Kidney glomerular epithelial cell (primary cell): ENCODE data around the gene RCOR1.
"Not testable (repeated sequence)": the region's sequence is repeated elsewhere in the genome, so short reads cannot be mapped to it uniquely, and the experiment has no call there.

Source experiments
- DNase-seq: peaks from one replicate; lab custom pipeline; 2025; lab: John Stamatoyannopoulos, UW

Gene RCOR1

GRCh38 chr14:102751088-102751487, 158.6 kb downstream of the RCOR1 start:
- DNase-seq = no peak

GRCh38 chr14:102752239-102752847, 159.9 kb downstream of the RCOR1 start:
- DNase-seq = no peak

GRCh38 chr14:102754370-102755262, 162.2 kb downstream of the RCOR1 start:
- DNase-seq = no peak

GRCh38 chr14:102757646-102758045, 165.2 kb downstream of the RCOR1 start:
- no peak for DNase-seq

GRCh38 chr14:102758087-102758486, 165.6 kb downstream of the RCOR1 start:
- DNase-seq = no peak

DNA sequence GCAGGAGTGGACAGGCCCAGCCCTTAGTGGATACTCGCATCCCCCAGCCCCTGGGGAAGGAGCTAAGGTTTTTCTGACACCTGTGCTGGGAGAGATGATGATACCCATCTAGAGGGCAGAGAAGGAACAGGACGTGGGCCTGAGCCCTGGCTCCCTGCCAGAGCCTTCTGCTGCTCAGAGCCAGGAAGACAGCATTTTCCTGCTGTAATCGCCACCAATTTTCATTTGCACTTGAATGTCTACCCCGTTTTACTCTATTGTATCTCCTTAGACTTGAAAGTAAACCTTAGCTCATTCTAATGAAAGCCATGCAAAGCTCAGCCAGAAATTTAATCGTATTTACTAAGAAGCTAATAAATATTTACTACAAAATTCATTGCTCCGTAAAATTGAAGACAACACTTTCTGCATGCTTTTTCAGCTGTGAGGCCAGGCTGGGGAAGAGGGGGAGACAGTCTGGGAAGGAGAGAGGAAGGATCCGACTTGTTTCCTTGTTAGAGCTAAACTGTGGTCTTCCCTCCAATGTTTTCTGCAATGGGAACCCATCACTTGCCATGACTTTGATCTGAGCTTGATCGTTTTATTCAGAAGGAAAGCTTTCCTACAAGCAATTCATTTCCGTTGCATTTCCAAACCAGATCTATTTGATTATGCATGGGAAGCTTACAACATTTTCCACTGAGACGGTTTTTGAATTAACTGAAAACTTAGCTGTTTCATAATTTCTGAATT, 167.2 kb downstream of the RCOR1 start:
- DNase-seq = no peak

DNA sequence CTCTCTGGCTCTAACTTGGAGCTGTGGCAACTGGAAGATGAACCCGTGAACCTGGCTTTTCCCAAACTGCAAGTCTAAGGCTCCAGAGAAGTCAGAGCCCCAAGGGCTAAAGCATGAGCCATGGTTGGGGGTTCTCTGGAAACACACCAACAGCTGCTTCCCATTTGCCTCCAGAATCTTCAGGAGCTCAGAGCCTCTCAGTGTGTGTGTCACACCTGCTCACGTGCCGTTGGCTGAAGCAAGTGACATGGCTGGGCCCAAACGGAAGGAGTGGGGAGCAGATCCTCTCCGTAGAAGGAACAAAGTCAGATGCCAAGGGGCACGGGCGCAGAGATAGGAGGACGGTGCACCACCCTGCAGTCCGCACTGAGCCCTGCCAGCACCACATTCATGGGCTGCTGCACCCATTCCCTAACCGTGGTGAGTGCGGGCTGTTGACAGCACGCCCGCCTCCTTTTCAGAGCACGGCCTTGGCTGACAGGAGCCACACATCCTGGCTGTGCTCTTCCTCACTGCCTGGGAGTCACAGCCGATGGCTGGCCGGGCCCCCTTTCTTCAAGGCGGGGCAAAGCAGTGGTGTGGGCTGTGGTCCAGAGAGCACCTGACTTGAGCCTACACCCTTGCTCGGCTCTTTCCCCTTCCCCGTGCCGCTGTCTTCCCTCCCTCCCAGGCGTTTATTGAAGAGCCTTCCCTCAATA, 168.2 kb downstream of the RCOR1 start:
- DNase-seq = no peak

- no peak for DNase-seq
These were observed 168.8 kb downstream of the RCOR1 start for GRCh38 chr14:102761206-102761605.

- no peak for DNase-seq
These were observed 171.8 kb downstream of the RCOR1 start for GRCh38 chr14:102764220-102764671.

- not testable (repeated sequence) for DNase-seq
These were observed 173.3 kb downstream of the RCOR1 start for GRCh38 chr14:102765770-102766169.

DNA sequence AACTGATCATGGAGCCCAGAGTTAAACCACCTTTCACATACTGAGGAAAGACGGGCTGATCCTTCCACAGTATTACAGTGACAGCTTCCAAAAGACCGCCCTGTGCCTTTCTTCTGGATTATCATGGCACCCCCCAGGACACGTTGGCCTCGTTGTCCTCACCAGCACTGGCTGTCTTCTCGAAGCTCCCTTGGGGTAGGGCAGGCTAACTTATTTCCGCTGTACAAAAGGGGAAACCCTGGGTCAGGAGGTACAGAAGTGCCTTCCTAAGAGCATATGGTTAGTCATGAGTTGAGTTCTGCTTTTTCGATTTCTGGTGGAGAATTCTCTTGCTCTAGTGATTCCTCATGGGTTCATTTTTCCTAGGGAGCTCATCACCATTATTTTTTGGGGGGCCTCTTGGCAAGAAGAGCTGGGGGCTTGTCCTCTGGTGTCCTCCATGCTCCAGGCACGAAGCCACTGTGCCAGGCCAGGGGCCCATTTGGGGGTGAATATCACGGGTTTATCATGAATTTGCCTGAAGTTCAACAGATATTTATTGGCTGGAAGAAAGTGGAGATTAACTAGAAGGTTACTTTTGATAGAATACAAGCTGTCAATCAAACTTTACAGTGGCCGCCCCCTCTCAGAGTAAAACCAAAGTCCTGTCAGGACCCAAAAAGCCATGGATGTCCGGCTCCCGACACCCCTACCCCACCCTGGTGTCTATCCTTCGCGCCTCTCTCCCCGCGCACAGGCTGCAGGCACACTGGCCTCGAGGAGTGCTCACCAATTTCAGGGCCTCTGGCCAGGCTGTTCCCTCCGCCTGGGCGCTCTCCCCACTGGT, 176.0 kb downstream of the RCOR1 start:
- no peak for DNase-seq

- no peak for DNase-seq
These were observed 176.5 kb downstream of the RCOR1 start for GRCh38 chr14:102769049-102769327.

DNA sequence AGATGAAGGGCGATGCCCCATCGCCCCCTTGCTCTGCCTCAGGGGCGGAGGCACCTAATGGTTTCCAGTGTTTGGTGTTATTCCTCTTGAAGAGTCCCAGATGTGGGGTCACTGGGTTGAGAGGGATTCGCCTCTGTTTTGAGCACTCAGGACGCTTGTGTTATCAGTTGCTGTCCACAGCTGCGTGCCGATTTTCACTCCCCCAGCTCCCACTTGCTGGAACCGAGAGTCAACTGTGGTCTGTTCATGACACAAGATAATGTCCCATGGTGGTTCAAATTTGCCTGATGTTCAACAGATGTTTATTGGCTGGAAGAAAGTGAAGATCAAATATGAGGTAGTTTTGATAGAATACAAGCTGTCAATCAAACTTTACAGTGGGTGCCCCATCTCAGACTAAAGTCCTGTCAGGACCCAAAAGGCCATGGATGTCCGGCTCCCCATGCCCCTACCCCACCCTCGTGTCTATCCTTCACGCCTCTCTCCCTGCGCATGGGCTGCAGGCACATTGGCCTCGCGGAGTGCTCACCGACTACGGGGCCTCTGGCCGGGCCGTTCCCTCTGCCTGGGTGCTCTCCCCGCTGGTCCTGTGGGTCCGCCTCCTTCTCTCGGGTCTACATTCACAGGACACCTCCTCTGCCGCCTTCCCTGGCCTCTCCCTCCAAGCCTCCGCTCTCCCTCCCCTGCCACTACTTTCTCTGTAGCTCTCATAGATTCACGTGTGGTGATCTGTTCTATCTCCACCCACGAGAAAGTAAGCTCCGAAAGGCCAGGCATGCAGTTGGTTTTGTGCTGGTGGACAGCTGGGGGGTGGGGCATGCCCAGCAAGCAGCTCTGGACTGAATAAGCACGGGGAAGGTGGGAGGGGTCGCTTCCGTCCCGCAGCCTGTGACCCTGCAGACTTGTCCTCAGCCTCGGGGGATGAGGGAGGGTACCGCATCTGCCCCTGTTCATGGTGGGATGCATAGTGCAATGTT, 178.0 kb downstream of the RCOR1 start:
- no peak for DNase-seq

DNA sequence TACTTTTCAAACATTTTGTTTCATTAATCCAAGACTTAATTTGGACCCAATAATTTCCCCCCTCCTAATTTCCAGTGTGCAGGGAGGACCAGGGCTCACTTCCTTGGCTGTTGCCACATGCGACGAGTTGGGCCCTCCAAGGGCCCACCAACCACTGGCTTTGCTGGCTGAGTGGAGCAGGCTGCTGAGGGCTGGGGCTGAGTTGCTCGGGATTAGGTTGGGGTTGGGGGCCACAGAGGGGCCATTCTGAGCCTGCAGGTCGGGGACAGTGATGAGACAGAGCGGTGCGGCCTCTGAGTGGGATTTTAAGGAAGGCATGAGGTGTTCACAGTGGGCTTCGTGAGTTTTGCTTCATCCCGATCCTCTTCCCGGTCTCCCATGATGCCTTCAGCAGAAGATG, 178.7 kb downstream of the RCOR1 start:
- DNase-seq = no peak

GRCh38 chr14:102772781-102773570, 180.5 kb downstream of the RCOR1 start:
- no peak for DNase-seq

- DNase-seq = peak; percentile 61
These were observed 182.1 kb downstream of the RCOR1 start for GRCh38 chr14:102774391-102775153.

GRCh38 chr14:102775855-102776760, 183.7 kb downstream of the RCOR1 start:
- peak; percentile 31 for DNase-seq
